BE2C (cell line): ENCODE measurements around the gene C3orf18.

Source experiments
- DNase-seq: peaks from one replicate; pipeline ENCODE4 v3.0.0-alpha.2; 2020
- H3K27me3 ChIP-seq: fragments of 250-450 bp; sonication (Bioruptor Pico); 2 replicates; pipeline ENCODE4 v1.5.1; 2020; ENCODE audit warnings: mild to moderate bottlenecking
- H3K36me3 ChIP-seq: fragments of 250-450 bp; sonication (Bioruptor Pico); 2 replicates; pipeline ENCODE4 v1.5.1; 2020; ENCODE audit warnings: mild to moderate bottlenecking
- H3K4me1 ChIP-seq: fragments of 250-450 bp; sonication (Bioruptor Pico); 2 replicates; pipeline ENCODE4 v1.5.1; 2020
- H3K4me3 ChIP-seq: 2 replicates; pipeline ENCODE4 v1.5.1; 2011; ENCODE audit warnings: low read depth, low read length
- H3K9me3 ChIP-seq: fragments of 250-450 bp; sonication (Bioruptor Pico); 2 replicates; pipeline ENCODE4 v1.5.1; 2020
- CTCF ChIP-seq: IDR thresholded peaks from 2 replicates; pipeline ENCODE4 v1.5.1; 2012; ENCODE audit warnings: mild to moderate bottlenecking, low read depth, low read length

C3orf18 gene

GRCh38 chr3:50588759-50589433, 21.3 kb upstream of the C3orf18 start:
- no peak for TF ChIP-seq CTCF

GRCh38 chr3:50587806-50588758, 20.5 kb upstream of the C3orf18 start:
- H3K27me3 ChIP-seq, result no peaks in the 10 kb centered on the region
- H3K9me3 ChIP-seq, result no peaks in the 10 kb centered on the region
- no peak for DNase-seq
- no peak for TF ChIP-seq CTCF
- no peaks in the 10 kb centered on the region for H3K36me3 ChIP-seq
- no peaks in the 10 kb centered on the region for H3K4me1 ChIP-seq
- H3K4me3 ChIP-seq, result no peak overlapping the region

More at GRCh38 chr3:50588759-50589433, 21.3 kb upstream of the C3orf18 start:
- Histone ChIP-seq H3K36me3 (no peaks in the 10 kb centered on the region), H3K4me1 (no peaks in the 10 kb centered on the region), H3K27me3 (no peaks in the 10 kb centered on the region), H3K9me3 (no peaks in the 10 kb centered on the region), H3K4me3 (no peak overlapping the region)
- no peak for DNase-seq

GRCh38 chr3:50587373-50587772, 19.8 kb upstream of the C3orf18 start:
- Histone ChIP-seq H3K27me3 (no peaks in the 10 kb centered on the region), H3K4me1 (no peaks in the 10 kb centered on the region), H3K9me3 (no peaks in the 10 kb centered on the region), H3K4me3 (no peak overlapping the region), H3K36me3 (no peaks in the 10 kb centered on the region)
- TF ChIP-seq CTCF, result no peak
- DNase-seq, result no peak

GRCh38 chr3:50586763-50587070, 19.2 kb upstream of the C3orf18 start:
- H3K9me3 ChIP-seq, result no peaks in the 10 kb centered on the region
- no peaks in the 10 kb centered on the region for H3K27me3 ChIP-seq
- no peak overlapping the region for H3K4me3 ChIP-seq
- H3K36me3 ChIP-seq, result no peaks in the 10 kb centered on the region
- TF ChIP-seq CTCF, result no peak
- no peaks in the 10 kb centered on the region for H3K4me1 ChIP-seq
- DNase-seq, result no peak

- TF ChIP-seq CTCF, result no peak
- Histone ChIP-seq H3K27me3 (no peaks in the 10 kb centered on the region), H3K4me1 (no peaks in the 10 kb centered on the region), H3K4me3 (no peak overlapping the region), H3K9me3 (no peaks in the 10 kb centered on the region), H3K36me3 (no peaks in the 10 kb centered on the region)
- no peak for DNase-seq
These were observed 18.6 kb upstream of the C3orf18 start for GRCh38 chr3:50585919-50586762.
